Activated CD8-positive, alpha-beta T cell treated with anti-CD3 and anti-CD28 coated beads for 36 hours (primary cell): Measurements from ENCODE around the gene FTMT. TPM values are rescaled to one million over a fixed set of nuclear protein-coding genes. Genes with fewer than 3 reads are reported as not detected.

ENCODE experiments used
- ATAC-seq: fragments of 200-7000 bp; cut with Tn5 transposase; one replicate; pipeline ENCODE4 v1.10.0; 2021; ENCODE audit warnings: mild to moderate bottlenecking, moderate library complexity
- CTCF ChIA-PET: fragments of 350-600 bp; sonication (Branson Sonifier 250); formaldehyde crosslinking; loops from one replicate; lab custom pipeline; 2021; ENCODE audit warnings: antibody characterized with exemption; lab: Charles Lee
- POLR2A ChIA-PET: fragments of 350-600 bp; sonication (Branson Sonifier 250); formaldehyde crosslinking; loops from one replicate; lab custom pipeline; 2021; ENCODE audit warnings: antibody characterized with exemption; lab: Charles Lee
- DNase-seq: peaks from one replicate; pipeline ENCODE4 v3.0.0-alpha.2; 2020
- H3K27ac Mint-ChIP-seq: one replicate; pipeline ENCODE4 v1.8.0; 2021; ENCODE audit warnings: mild to moderate bottlenecking, mixed read lengths
- H3K27me3 Mint-ChIP-seq: one replicate; pipeline ENCODE4 v1.8.0; 2021; ENCODE audit warnings: mixed read lengths
- H3K36me3 Mint-ChIP-seq: one replicate; pipeline ENCODE4 v1.8.0; 2021; ENCODE audit warnings: low read depth, mixed read lengths
- H3K4me1 Mint-ChIP-seq: one replicate; pipeline ENCODE4 v1.8.0; 2021; ENCODE audit warnings: low read depth, mixed read lengths
- H3K4me3 Mint-ChIP-seq: one replicate; pipeline ENCODE4 v1.8.0; 2021; ENCODE audit warnings: mild to moderate bottlenecking, moderate library complexity, mixed read lengths
- H3K9me3 Mint-ChIP-seq: one replicate; pipeline ENCODE4 v1.8.0; 2021; ENCODE audit warnings: mixed read lengths
- CTCF ChIP-seq: fragments of 200-600 bp; IDR thresholded peaks from one replicate; pipeline ENCODE4 v1.8.0; 2022; ENCODE audit warnings: antibody characterized with exemption, mild to moderate bottlenecking
- intact Hi-C: fragments of 100-400 bp; cut with micrococcal nuclease; formaldehyde crosslinking; loops from one replicate; pipeline ENCODE4 v1.10.0; 2022
- total RNA-seq, 2 experiments: library from RNA; stranded (reverse); gene quantifications; one replicate each; pipeline ENCODE4 v1.2.3, GENCODE V29; 2021

Gene FTMT
- total RNA-seq, 2 experiments from 2014 or later: not detected

DNA sequence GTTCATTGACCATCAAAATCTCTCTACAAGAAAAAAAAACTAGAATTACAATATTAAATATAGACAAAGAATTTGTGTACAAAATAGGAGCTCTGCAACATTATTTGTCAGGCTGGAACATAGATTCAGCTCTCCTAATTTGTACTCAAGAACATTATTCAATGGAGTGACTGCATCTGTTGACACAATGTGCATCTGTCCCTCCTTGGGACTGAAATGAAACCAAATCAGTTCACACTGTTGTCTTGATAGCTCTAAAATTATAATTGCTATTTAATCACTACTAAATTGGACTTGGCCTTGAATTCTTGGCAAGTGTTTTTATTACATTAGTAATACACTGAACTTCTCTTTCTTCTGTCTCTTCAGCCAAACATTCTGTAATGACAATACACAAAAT is 47.7 kb downstream of the FTMT start:
- Mint-ChIP-seq H3K4me3 (no peak overlapping the region), H3K4me1 (no peaks in the 10 kb centered on the region), H3K27ac (no peak overlapping the region), H3K9me3 (no peaks in the 10 kb centered on the region), H3K36me3 (no peaks in the 10 kb centered on the region), H3K27me3 (no peaks in the 10 kb centered on the region)
- DNase-seq (no peak), ATAC-seq (no peak)
- TF ChIP-seq CTCF: no peak
- ChIA-PET POLR2A (no interaction called here), CTCF (no interaction called here)
- intact Hi-C loops: no loop called here

Other genes starting within 250 kb of the FTMT start
- gene SRFBP1, start 110.1 kb downstream of the FTMT start, total RNA-seq: 10 to 100 TPM; 13.0 to 13.2 TPM
- gene LOX, start 226.4 kb downstream of the FTMT start, total RNA-seq: not detected